Fibroblast of peridontal ligament (primary cell): ENCODE measurements around the gene ROR1.

Experiments
- DNase-seq: peaks from one replicate; pipeline ENCODE4 v3.0.0-alpha.2; 2010; ENCODE audit errors: extremely low read depth

Gene ROR1

DNA sequence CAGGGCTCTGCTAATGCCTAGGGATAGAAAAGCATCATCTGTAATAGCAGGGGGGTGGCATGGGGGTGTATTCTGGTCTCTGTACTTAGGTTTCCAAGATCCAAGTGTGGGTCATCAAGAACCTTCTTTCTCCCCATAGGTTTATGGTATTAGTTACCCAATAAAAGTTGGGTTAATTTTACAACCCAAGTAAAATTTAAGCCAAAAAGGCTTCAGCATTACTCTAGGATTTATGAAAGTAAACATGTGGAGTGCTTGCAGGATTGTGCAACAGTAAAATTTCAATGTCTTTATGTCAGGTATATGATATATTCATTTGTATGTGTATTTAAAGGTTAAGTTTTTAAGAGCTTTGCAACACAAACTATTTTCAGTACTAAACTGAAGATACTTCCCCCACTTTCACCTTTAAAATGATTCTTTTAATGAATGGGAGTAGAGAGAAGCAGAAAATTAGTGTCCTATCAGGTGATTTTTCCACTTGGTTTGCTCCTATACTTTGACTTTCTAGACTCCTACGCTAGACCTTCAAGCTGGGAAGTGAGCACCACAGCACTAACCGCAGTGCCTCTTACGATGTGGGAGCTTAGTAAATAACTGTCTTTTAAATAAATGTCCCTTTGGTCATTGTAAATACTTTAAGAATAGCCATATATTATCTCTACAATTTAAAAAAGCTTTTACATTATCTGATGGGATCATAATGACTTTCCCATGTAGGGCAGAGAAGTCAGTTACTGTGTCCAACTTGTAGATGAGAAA lies 361.8 kb downstream of the ROR1 start:
- DNase-seq: no peak

DNA sequence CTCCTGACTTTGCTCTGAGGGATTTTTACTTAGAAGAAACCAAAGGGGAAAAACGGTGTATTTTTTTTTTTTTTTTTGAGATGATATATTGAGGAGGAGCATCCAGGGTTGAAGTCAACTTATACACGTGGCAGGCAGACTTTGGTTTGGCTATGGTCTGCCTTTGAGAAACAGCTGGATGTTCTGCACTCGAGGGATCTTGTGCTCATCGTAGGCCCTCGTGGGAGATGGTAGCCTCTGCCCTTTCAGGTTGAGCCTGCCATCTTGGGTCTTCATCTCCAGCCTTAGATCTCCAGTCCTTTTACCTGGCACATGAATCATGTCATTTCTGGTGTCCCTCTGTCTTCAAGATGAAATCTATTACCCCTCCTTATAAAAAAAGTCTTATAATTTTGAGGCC lies 362.5 kb downstream of the ROR1 start:
- DNase-seq: no peak

DNA sequence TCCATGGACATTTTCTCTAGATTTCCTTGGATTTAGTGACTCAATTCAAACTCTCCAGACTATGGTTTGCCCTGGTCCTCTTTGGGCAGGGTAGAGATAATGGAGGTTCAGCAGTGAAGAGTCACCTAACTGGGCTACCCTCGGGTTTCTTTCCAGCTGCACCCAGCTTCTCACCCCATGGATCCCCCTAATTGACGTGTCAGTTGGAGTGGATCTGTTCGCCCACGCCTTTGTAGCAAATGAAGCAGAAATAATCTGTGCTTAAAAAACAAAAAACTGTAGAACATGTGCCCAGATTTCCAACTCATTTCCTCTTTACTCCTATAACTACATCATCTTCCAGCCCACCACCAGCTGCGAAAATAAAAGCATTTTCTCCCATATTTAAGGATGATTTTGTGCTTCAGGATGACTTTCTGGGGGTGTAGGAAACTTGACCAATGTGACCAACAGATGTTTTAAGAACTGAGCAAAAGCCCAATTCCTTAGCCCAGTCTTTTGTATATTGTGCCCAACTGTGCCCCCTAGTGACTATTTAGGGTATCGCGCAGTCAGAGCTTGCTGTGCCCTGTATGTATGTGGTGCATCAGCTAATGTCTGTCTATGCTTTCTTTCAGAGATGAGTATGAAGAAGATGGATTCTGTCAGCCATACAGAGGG lies 363.1 kb downstream of the ROR1 start:
- peak; percentile 96 for DNase-seq

DNA sequence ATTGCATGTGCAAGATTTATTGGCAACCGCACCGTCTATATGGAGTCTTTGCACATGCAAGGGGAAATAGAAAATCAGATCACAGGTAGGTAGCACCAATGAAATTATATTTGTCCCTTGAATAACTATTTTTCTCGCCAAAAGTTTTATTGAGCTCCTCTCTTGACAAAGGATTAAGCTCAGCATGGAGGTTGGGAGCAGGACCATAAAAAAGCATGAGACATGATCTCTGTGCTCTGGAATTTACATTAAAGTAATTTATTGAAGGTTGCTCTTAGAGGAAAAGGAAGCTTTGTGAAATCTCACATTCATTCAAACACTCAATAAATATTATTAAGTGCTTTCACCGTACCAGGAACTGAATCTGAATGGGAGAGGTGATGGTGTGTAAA lies 363.6 kb downstream of the ROR1 start:
- DNase-seq: no peak

DNA sequence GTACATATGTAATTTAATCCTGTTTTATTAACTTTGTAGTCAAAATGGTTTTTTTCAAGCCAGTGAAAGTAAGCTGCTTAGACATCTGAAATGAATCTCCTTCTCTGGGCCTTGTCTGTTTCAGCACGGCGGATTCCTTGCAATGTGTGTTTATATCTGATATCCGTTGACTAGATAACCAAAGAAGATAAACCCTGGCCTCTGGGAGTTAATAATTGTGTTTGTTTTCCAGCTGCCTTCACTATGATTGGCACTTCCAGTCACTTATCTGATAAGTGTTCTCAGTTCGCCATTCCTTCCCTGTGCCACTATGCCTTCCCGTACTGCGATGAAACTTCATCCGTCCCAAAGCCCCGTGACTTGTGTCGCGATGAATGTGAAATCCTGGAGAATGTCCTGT lies 366.1 kb downstream of the ROR1 start:
- no peak for DNase-seq

DNA sequence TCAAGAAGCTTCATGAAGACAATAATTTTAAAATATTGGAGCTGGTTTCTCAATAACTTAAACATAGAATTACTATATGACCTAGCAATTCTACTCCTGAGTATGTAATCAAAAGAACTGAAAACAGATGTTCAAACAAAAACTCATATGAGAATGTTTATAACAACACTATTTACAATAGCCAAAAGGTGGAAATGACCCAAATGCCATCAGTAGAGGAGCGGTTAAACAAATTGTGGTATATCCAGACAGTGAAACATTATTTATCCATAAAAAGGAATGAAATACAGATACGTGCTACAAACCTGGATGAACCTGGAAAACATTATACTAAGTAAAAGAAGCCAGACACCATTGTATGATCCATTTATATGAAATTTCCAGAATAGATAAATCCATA lies 366.8 kb downstream of the ROR1 start:
- peak; percentile 50 for DNase-seq

DNA sequence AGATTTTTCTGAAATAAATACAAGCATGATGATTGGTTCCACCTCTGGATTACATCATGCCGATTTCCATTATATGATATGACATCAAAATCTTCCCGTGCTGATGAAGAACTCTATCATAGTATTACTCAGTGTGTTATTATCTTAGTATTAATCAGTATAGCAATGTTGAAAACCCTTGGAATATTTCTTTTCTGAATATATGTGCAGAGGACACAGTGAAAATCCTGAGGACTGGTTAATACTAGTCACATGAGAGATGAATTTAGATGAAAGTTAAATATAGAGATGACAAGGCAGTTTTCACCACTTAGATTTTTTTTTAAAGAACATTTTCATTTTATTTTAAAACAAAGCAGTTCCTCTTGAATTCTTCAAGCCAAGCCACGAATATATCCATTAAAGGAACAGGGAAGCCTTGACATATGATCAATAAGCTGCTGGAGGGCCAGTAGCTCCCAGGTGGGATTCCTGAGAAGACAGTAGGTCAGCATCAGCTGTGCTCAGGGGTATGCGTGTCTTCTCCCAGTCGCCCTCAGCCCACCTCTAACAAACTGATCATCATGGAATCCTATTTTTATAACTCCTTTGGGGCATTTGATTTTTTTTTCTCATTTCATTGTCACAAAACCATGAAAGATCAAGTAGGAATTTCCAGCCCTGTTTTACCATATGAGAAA lies 373.4 kb downstream of the ROR1 start:
- no peak for DNase-seq

DNA sequence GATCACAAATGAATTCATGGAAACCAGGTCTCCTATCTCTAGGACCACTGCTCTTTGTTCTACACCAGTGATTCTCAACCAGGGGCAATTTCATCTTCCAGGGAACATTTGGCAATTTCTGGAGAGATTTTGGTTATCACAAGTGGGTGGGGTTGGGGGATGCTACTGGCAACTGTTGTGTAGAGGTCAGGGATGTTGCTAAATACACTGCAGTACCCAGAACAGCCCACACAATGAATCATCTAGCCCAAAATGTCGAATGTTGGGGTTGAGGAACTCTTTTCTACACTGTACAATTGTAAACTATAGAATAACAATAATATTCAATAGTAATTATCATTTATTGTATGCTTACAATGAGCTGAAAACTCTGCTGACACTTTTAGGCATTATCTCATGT lies 373.9 kb downstream of the ROR1 start:
- no peak for DNase-seq

DNA sequence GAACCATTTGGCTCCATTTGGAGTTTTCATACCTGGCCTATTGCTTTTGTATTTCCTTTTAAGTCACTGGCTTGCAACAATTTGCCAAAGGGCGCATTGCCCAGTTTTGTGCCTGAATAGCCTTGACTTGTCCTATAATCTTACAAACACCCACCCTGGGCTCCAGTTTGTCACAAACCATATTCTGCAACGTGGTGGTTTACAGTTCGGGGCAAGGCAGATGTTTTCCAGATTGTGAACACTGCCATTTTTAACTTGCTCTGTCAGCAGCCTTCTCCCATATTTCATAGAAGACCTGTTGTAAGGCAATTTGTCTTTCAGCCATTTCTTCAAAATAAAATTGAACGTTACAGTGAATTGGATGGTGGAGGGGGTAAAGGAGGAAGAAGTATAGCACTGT lies 376.4 kb downstream of the ROR1 start:
- DNase-seq: no peak

DNA sequence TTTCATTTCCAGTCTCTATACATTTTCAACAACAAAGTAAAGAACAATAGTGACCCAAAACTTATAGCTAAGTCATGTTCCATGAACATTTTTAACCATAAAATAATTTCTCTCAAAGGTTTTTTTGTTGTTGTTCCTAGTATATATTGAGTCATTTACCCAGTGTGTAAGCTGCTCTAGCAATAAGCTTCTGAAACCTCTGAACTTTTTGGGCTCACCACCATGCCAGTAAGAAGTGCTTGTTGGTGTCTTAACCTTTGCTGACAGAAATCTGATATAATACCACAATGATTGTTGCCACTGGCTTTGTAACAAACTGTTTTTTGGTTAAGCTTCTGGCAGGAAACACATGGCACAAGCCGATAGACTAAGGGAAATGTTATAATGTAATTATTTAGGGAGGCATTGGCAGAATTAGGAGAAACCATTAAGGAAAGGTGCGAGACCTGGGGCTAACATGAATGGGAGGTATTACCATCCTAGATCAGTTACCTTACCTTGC lies 377.0 kb downstream of the ROR1 start:
- DNase-seq: no peak

DNA sequence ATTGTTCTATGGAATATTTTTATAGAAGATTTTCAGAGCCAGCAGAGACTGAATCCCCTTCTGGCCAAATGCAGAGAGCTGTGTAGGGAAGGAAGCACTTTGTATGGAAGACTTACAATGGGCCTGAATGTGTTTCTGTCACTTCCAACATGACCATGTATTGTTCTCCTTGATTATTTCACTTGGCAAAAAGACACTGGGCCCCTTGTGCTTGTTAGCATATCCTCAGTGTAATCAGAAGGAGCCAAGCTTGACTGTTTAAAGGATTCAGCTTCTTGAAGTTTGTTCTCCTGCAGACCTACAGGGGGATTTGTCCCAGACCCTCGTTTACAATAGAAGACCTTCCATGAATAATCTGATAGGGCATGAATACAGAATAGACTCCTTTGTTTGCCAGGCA lies 381.5 kb downstream of the ROR1 start:
- no peak for DNase-seq

DNA sequence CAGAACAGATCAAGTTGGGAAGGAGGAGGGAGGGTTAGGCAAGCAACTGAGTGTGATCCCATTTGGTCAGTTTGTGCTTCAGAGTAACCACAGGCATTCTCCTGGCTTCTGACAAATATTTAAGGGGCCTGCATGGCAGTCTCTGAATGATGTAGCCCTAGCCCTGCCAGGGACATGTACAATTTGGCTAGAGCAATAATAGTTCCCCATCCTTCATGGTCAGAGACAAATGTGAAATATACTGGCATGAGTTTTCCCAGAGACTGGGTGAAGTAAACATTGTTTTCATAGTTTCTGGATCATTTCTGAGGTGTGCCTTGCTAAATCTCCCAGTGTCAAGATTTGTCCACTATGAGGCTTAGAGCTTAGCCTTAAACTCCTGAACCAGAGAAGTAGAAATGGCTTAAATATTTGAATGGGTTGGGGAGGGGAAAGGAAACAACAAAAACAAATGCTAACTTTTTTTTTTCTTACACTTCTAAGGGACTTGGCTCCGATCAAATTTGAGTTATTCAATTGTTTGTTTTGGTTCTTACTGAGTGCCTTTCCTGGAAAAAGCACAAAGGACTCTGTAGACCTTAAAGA lies 387.6 kb downstream of the ROR1 start:
- DNase-seq: peak; percentile 88

DNA sequence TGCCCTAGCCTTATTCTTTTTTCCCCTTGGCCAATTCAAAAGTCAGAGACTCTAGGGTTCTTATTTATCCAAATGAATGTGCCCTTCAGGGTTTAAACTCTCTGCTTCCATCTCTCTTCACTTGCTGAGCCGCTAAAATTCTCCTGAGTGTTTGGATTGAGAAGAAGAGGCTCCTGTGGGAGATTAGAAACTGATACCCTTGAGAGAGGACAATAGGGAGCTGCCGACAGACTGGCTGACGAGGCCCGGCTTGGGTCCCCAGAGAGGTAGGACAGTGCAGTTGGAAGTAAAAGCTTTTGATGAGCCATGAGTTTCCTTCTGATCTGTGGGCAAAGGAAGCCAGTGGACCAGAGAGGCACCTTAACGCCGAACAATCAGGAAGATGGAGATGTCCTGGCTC lies 388.3 kb downstream of the ROR1 start:
- no peak for DNase-seq

DNA sequence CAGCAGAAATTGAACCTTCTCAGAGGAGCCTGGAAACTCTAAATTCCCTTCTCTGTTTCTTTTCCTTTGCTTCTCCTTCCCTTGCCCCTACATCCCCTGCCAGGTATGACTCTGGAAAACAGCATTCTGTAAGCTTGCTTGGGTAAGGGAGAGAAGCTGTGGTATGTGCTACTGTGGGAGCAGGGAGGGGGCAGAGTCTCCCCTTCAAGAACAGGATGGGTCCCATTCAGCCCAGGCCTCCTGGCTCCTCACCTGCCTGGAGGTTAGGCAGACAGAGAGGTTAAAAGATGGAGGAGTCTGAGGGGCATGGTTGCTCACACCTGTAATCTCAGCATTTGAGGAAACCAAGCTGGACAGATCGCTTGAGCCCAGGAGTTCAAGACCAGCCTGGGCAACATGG lies 389.0 kb downstream of the ROR1 start:
- no peak for DNase-seq

DNA sequence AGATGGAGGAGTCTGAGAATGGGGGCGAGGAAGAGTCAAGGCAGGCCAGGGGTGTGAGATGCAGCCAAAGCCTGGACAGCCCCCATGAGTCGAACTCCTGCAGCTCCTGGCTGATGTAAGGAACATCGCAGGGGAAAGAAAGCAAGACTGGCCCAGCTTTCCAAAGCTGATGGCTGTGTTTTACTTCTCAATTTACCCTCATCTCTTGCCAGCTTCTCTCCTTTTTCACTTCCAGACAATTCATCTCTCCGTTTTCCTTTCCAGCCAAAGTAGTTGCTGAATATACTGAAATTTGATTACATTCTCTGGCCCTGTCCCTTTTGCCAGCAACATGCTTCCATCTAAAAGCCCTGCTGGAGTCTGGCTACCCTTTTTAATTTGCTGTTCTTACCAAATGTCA lies 389.6 kb downstream of the ROR1 start:
- DNase-seq: no peak

DNA sequence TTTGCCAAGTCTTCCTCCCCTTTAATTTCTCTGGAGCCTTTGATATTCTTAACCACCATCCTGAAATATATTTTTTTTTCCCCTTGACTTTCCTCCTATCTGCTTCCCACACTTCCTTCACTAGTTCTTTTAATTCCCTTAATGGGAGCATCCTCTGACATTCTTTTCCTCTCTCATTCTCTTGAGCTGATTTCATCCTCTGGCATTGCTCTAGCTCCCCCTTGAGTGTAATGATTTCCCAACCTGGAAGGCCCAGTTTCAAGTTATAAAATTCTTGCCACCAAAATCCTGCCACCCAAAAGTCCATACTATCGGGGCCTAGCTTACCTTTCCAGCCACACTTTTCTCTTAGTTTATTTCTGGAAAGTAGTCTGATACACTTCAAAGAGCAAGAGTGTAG lies 390.2 kb downstream of the ROR1 start:
- DNase-seq: peak; percentile 78

DNA sequence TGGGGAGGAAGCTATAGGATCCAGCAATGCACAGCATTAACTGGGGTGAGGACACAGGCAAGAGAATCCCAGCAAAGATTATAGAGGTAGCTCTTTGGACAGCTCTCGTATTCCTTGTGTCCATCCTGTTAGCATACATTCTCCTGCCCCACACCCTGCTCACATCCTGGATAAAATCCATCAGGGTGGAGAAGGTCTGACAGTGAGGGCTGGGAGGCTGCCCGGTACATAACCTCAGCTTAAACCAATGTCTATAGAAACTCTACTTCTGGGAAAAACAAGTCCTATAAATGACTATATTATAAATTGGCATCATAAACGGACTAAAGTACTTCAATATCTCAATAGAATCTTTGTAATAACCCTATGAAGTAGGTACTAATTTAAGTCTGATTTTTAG lies 392.8 kb downstream of the ROR1 start:
- DNase-seq: no peak

DNA sequence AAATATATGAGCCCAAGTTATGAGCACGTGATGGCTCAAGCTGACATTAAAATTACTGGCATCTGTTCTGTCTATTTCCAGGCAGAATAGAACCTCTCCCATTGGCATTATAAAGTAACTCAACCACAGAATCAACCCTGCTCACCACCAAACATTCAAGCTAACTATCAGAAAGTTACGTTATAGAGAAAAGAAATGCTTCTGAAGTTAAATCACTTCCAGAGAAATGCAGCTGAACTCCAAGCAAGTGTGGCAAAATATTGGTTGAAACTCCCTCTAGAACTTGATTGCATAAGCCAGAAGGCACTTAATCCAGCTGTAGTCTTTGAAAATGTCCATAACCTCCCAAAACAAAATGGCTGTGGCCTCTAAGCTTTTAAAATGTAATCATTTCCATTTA lies 393.4 kb downstream of the ROR1 start:
- DNase-seq: peak; percentile 97

DNA sequence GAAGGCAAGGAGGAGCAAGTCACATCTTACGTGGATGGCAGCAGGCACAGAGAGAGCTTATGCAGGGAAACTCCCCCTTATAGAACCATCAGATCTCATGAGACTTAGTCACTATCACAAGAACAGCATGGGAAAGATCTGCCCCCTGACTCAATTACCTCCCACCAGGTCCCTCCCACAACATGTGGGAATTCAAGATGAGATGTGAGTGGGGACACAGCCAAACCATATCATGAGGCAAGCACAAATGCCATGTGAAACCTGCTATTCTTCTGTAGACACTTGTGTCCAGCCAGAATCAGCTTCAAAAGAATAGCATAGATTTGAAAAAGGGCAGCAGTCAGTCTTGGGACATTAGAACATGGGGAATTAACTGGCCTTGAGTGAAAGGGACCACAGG lies 397.4 kb downstream of the ROR1 start:
- DNase-seq: no peak

DNA sequence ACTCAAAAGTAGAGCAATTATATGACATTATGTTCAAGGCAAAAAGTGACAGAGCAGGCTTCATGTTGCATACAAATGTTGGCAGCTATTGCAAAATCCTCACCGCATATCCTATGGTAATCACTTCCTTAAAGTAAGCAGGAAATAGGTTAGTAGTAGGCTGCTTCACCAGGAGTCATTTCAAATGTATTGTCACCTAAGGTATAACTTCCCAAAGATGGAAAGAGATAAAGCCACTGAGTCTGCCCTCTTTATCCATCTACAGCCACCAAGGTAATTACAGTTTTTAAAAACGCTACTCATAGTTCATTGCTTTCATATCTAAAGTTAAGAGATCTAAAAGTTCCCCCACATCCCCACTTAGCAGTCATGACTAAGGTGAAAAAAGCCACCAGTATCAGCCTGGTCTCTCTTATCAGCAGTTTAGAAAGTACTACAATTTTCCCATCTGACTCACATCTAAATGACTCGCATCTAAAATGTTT lies 398.0 kb downstream of the ROR1 start:
- DNase-seq: peak; percentile 38

DNA sequence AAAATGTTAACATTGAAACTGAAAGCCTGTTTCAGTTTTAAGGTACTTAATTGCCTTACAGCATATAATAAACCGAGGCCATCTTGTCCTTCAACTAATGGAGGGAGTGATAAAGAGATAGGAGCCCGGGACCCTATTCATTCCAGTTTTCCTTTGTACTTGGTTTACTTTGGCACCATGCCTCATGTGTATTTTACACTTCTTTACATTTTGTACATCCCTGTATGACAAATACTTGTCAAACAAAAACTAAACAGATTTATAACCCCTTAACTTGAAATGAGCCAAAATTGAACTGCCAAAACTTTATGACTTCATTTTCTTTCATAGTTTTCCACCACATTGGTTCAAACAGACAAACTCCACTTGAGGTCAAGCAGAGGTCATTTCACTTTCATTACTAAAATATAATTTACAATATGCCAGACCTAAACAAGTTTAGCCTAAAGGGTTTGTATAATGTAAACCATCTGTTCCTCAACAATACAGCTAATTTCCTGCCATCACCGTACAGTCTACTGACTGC lies 398.7 kb downstream of the ROR1 start:
- peak; percentile 86 for DNase-seq

DNA sequence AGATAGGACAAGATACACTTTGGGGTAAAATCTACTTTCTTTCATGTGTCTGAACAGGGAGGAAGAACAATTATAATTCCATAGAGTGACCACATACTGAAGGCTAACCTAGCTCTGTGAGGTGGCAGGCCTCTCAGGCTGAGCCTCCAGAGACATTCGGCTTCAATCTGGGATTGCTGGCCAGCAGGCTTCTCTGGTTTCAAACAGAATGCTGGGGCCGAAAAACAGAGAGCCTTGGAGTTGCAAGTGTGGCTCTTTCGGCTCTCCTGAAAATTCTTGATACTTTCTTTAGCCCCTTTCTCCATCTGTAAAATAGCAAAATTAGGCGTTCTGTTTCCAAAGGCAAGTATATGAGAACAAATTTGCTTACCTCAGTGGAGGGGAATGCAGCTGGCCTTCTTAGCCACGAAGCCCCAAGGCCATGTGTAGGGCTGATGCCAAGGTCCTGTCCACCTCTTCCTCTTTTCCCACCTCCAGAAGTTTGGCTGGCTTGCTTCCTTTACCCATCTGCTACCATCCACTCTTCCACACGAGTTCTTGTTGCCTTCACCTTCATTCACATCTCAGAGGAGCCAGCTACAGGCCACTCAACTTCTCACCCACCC lies 399.6 kb downstream of the ROR1 start:
- peak; percentile 36 for DNase-seq
